ENCODE measurements around the gene GPR149. TPM values are rescaled to one million over a fixed set of nuclear protein-coding genes. Genes with fewer than 3 reads are reported as not detected.

The GPR149 gene
- total RNA-seq, 1 experiment from 2014 or later, result not detected

GRCh38 chr3:154367221-154367620 lies 62.8 kb downstream of the GPR149 start (continued):
- TF ChIP-seq CTCF (IDR thresholded peaks at IDR 0.05 in 2 of 3, conservative IDR thresholded peaks at IDR 0.05 in 1 of 3; ENCODE audit: borderline replicate concordance in 1 of 3, insufficient read depth in 1 of 3, low read depth in 2 of 3, low read length in 2 of 3) (no peak), EZH2 (IDR thresholded peaks at IDR 0.05) (no peak), ZFX (IDR thresholded peaks at IDR 0.05) (no peak), POLR2AphosphoS5 (IDR thresholded peaks at IDR 0.05; ENCODE audit: low read depth, low read length) (no peak)

- ATAC-seq (peak; percentile 80), DNase-seq (ENCODE audit: low read depth, low spot score) (peak; percentile 6)
- POLR2A ChIA-PET, result no interaction called here
- Histone ChIP-seq H3K4me2 (ENCODE audit: low read length) (peak overlapping the region; percentile 42), H3K9me3 (ENCODE audit: control insufficient read depth in 1 of 2, insufficient read depth in 1 of 2, low read depth in 1 of 2, low read length in 2 of 2) (peaks cover 0 to 6% of the 10 kb centered on the region in 2 experiments; a peak in 1 of 4 replicates), H3K27ac (ENCODE audit: low read depth, low read length) (no peak overlapping the region), H2AFZ (ENCODE audit: low read depth, low read length, poor library complexity, severe bottlenecking) (no peak overlapping the region), H3K27me3 (ENCODE audit: insufficient read depth, low read length) (no peaks in the 10 kb centered on the region), H3K9me2 (ENCODE audit: insufficient read depth) (no peaks in the 10 kb centered on the region), H3K9ac (ENCODE audit: low read length) (no peak overlapping the region), H4K20me1 (ENCODE audit: insufficient read depth) (no peaks in the 10 kb centered on the region), H3K4me1 (ENCODE audit: control insufficient read depth in 1 of 2, insufficient read depth in 2 of 2, low read length in 2 of 2) (peaks cover 0 to 10% of the 10 kb centered on the region in 2 experiments; a peak in 2 of 4 replicates), H3K4me3 (replicated peaks in 1 of 2; ENCODE audit: low read depth in 1 of 2, low read length in 2 of 2) (no peak overlapping the region), H3K36me3 (ENCODE audit: control insufficient read depth in 1 of 2, insufficient read depth in 2 of 2, low read length in 2 of 2) (no peaks in the 10 kb centered on the region), H3K79me2 (ENCODE audit: insufficient read depth, low read length) (no peaks in the 10 kb centered on the region)
- no TSS peak for BruUV-seq (replicated peaks)
- intact Hi-C loops (cut with micrococcal nuclease), result no loop called here
- TF ChIP-seq JUND (IDR thresholded peaks at IDR 0.05) (peak; percentile 26; the same call in 1 of the 2 replicates), POLR2AphosphoS5 (IDR thresholded peaks at IDR 0.05; ENCODE audit: low read depth, low read length) (no peak), TCF7L2 (IDR thresholded peaks at IDR 0.05; ENCODE audit: borderline replicate concordance, extremely low read depth, insufficient read depth, insufficient read length) (no peak), ZFX (IDR thresholded peaks at IDR 0.05) (no peak), CBX3 (IDR thresholded peaks at IDR 0.05; ENCODE audit: low read depth) (peak; percentile 57; the same call in 1 of the 2 replicates), POLR2A (IDR thresholded peaks at IDR 0.05; ENCODE audit: borderline replicate concordance, extremely low read depth, insufficient read depth, insufficient read length) (no peak), CTCF (IDR thresholded peaks at IDR 0.05 in 2 of 3, conservative IDR thresholded peaks at IDR 0.05 in 1 of 3; ENCODE audit: borderline replicate concordance in 1 of 3, insufficient read depth in 1 of 3, low read depth in 2 of 3, low read length in 2 of 3) (no peak), FOSL1 (IDR thresholded peaks at IDR 0.05; ENCODE audit: low read depth) (peak; percentile 43; the same call in 1 of the 2 replicates), RAD21 (IDR thresholded peaks at IDR 0.05; ENCODE audit: low read depth) (no peak)
- RAD21 ChIA-PET (ENCODE audit: low non-redundant PET in 1 of 2, low total read pairs in 2 of 2, uncharacterized antibody in 2 of 2, unreplicated experiment in 2 of 2), result no interaction called here
- CTCF ChIA-PET, result no interaction called here
Observed at GRCh38 chr3:154364849-154365248, 65.1 kb downstream of the GPR149 start.
